NCI-H1105 (cell line): Measurements from ENCODE around the gene CHRNA4.
"Not testable (repeated sequence)": the region's sequence is repeated elsewhere in the genome, so short reads cannot be mapped to it uniquely, and the experiment has no call there.

Experiments
- DNase-seq: peaks from one replicate; lab custom pipeline; 2025; lab: John Stamatoyannopoulos, UW

Gene CHRNA4

DNA sequence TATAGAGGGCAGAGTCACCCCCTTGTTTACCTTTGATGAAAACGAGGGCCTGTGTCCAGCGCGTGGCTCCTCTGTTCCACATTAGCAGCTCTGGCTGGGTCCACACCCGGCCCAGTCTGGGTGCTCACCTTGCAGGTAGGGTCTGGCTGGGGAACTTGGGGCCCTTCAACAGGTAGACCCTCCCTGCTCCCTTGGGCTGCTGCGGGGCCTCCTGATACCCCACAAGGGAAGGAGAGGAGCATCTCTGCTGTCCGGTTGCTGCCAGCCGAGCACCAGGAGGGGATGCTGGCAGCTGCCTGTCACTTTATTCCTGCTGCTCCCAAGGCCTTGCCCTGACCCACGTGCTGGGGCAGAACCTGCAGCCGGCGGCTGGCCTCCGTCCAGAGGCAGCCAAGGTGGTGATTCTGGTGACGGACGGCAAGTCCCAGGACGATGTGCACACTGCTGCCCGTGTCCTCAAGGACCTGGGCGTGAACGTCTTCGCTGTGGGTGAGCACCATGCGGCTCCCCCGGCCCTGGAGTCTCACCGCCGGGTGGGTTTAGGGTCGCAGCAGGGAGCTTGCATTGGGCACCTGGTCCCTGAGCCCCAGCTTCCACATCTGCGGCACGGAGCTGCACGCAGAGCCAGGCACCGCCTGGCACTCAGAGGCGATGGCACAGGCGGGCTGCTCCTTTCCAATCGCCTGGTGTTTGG, 52.8 kb downstream of the CHRNA4 start:
- no peak for DNase-seq

DNA sequence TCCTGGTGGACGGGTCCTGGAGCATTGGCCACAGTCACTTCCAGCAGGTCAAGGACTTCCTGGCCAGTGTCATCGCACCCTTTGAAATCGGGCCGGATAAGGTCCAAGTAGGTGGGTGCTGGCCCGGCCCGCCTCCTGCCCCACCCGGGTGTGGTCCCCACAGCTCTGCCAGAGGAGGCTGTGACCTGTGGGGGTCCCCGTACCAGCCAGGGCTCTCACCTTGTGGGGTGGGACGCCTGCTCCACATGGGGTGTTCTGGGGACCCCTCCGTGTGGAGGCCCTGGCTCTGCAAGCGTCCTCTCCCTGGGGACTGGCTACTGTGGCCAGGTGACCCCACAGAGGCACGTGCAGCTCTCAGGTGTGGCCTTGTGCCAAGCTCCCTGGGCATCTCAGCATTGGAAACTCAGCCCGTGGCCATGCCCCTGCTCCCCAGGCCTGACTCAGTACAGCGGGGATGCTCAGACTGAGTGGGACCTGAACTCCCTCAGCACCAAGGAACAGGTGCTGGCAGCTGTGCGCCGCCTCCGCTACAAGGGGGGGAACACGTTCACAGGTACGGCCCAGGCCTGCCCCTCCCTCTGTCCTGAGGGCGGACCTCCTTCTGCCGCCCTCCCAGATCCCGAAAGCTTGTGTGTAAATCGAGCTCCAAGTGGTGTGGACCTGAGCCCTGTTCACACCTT, 53.5 kb downstream of the CHRNA4 start:
- DNase-seq = no peak

DNA sequence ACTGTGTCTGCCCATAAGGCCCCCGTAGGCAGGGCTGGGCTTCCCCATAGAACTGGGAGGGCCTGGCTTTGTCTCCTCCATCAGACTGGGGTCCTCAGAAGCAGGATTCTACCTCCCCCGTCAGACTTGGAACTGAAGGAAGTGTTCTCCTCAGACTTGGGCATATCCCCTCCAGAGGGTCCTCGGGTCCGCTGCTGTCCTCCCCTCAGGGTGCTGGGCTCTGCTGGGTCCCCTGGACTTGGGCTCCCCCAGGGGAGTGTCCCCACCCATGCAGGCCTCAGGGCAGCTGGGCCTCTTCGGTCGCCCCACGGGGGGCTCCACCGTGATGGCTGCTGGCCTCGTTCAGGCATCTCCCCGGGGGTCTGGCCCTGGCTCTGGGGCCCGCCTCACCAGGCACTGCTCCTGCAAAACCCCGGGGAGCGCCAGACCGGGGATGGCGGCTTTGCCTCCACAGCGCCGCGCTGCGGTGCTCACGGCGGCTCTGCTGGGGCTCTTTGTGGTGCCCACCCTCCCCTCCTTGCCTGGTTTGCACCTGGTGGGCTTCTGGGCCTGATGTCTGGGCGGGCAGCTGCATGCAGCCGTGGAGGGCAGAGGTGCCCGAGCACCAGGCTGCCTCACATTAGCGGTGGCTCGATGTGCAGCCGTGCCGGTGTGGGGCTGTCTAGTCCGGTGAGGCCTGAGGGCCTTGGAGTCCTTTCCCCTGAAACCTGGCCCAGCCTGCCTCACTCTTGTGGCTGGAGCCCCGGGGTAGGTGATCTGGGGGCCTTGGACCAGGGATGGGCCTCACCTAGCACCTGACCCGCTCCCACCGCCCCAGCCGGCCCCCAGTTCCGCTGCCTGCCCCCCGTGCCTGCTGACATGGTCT, 54.2 kb downstream of the CHRNA4 start:
- DNase-seq = no peak

DNA sequence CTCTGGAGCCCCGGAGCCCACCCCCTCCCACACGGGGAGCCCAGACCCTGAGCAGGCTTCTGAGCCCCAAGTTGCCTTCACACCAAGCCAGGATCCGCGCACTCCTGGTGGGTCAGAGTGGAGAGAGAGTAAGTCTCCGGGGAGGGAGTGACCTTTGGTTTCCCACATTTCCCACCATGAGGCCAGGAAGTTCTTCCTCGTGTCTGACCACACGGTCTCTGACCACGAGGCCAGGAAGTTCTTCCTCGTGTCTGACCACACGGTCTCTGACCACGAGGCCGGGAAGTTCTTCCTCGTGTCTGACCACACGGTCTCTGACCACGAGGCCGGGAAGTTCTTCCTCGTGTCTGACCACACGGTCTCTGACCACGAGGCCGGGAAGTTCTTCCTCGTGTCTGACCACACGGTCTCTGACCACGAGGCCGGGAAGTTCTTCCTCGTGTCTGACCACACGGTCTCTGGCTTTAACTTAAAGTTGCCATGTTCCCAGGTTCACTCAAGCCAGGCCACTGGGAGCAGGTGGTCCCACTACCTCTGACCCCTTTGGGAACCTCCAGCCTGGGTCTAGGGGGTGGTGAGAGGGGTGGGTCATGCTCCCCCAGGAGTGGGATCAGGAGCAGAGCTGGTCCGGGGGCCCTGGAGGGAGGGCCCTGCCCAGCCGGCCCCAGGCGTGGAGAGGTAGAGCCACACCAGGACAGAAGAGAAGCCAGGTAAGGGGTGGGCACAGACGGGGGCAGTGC, 55.0 kb downstream of the CHRNA4 start:
- not testable (repeated sequence) for DNase-seq

DNA sequence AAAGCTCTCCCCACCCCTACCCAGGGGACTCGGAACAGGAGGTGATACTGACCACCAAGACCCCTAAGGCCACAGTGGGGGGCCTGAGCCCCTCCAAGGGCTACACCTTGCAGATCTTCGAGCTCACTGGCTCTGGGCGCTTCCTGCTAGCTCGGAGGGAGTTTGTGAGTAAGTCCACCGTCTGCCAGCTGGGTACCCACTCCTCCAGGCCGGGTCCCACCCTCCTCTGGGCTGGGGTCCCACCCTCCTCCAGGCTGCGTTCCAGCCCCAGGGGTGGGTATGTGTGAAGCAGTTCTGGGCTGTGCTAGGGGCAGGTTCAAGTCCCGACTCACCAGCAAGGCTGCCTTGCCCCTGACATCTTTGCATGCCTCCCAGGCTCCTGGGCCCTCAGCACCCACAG, 55.8 kb downstream of the CHRNA4 start:
- no peak for DNase-seq

DNA sequence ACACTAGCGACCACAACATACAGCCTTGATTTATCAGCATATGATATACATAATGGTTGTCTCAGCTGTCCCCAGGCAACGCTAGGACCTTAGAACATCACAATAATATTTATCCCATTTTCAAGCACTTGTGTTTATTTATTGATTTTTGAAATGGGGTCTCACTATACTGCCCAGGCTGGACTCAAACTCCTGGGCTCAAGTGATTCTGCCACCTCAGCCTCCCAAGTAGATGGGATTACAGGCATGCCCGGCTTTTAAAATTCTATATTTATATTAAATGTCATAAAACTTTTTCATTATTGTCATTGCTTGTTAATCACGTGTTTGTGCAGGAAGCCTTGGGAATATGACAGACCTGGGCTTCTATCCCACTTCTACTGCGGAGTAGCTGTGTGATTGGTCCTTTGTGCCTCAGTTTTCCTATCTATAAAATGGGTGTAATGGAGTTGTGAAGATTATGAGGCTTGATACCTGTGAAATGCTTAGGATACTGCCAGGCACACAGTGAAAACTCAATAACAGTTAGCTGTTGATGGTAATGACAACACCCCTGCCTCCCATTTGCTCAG, 58.0 kb downstream of the CHRNA4 start:
- no peak for DNase-seq

DNA sequence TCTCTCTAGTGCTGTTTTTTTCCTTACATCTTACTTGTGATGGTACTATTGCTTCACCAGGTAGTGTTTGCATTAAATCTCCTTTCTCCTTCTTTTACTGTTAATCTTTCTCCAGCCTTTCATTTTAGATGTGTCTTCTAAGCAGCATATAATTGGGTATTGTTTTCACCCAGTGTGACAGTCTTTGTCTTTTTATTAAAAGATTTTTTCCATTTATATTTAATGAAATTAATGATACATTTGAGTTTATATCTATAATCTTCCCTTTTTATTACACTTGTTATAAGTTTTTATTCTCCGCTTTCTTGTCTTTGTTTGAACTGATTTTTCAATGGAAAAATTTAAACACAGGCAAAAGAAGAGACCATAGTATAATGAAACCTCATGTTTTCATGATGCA, 59.5 kb downstream of the CHRNA4 start:
- DNase-seq = no peak

DNA sequence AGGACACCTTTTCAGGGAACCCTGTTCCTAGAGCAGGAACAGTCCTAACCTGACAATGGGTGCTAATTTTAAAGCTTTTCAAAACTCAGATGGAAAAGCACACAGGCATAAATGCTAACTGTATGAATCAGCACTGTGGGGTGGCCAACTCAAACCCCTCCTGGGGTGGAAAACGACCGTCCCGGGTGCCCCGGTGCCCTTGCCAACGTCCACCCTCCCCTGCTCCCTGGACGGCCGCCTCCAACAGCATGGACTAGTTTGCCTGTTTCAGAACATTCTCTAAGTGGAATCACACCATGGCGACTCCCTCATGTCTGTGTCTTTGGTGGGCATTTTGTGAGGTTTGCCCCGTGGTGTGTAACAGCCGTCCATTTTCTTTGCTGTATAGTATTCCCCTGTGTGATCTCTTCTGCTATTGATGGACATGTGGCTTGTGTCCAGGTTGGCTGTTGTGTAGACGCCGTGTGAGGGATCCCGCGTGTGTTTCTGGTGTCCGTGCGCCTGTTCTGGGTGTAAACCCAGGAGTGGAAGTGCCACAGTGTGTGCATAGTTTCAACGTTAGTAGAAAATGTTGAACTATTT, 62.3 kb downstream of the CHRNA4 start:
- no peak for DNase-seq

DNA sequence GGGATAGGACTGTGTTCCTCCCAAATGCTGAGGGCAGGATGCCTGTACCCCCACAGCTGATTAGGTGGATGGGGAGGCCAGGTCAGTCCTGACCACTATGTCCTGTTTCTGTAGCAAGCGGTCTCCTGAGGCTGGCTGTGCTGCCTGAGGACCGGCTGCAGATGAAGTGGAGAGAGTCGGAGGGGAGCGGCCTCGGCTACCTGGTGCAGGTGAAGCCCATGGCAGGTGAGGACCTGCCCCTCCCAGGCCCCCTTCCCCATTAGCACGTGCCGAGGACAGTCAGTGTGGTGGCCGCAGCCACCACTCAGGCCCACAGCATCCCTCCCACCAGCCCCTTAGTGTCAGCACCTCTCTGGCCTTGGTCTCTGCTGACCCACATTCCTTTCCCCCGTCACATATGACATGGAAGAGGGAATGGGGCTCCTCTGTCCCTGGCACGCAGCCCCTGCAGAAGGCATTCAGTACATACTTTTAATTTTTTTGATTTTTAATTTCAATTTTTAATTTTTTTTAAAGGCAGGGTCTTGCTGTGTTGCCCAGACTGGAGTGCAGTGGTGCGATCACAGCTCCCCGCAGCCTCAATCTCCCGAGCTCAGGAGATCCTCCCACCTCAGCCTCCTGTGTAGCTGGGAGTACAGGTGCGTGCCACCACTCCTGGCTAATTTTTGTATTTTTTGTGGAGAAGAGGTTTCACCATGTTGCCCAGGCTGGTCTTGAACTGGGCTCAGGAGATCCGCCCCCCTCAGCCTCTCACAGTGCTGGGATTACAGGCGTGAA, 63.2 kb downstream of the CHRNA4 start:
- DNase-seq = no peak

DNA sequence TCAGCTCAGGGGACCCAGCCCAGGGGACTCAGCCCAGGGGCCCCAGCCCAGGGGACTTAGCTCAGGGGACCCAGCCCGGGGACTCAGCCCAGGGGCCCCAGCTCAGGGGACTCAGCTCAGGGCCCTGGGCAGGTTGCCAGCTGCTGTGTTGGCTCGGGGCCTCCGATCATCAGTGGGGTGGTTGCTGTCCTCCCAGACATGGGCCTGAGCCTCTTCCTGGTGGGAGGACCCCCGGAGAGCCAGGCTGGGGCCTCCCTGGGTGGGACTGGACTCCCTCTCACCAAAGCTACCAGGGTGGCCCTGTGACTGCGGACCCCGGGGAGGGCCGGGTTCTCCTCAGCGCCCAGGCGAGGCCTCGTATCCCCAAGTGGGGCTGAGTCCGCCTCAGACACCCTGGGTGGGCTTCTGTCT, 63.8 kb downstream of the CHRNA4 start:
- DNase-seq = no peak

DNA sequence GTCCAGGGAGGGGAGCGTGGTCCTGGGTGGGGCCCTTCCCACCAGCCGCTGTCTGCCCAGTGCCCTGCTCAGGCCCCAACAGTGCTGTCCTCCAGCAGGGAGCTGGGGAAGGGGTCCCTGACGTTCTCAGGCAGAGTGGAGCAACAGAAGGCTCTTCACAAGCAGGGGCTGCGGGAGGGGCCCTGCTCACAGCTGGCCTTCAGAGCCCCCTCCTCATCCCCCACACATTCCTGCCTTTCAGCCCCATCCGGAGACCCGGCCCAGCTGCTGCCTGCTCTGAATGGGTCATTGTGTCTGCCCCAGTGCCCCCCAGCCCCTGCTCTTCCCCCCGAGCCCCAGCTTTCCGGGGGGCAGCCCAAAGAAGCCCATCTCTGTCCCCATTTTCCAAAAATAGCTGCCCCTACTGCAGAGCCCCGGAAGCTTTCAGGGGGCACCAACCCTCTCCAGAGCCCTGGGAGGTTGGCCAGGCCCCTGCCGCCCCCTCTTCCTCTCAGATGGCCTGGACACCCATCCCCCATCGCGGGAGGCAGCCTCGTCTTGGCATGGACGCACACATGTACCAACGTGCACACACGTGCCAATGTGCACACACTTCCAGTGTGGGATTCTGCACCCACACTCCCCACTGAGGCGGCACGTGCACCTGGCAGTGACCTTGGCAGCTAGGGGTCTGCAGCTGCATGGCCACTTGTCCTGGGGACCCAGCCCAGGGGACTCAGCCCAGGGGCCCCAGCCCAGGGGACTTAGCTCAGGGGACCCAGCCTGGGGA, 64.4 kb downstream of the CHRNA4 start:
- DNase-seq = no peak

DNA sequence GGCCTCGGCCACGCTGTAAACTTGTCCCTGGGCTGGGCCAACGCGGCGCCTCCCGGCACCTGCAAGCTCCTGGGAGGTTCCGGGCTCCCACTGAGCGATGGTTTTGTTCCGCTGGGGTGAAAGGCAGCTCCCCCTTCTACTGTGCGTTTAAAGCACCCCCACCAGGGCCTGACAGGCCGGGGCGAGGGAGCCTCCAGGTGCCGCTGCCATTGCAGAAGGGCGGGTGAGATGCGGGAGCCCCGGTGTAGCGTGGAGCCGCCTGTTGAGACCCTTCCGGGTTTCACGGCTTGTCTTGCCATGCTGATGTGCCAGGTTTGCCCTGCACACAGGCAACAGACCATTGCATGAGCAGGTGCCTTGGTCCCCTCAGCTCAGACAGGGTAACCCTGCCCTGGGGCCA, 65.3 kb downstream of the CHRNA4 start:
- no peak for DNase-seq

DNA sequence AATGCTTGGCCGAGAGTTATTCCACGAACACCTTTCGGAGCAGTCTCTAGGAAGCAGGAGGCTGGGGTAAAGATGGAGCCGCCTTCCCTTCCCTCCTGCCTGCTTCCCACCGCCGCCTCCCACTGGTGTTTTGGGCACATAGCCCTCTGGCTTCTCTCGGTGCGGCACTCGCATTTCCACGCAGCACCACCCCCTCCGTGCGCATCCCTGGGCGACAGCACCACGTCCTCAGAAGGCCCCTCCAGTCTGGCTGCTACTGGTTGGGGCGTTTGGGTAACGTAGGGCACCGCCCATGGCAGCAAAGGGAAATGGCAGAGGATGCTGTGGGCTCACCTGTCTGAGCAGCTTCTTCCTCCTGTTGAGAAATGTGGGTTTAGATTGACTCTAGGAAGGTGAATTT, 65.7 kb downstream of the CHRNA4 start:
- DNase-seq = no peak

DNA sequence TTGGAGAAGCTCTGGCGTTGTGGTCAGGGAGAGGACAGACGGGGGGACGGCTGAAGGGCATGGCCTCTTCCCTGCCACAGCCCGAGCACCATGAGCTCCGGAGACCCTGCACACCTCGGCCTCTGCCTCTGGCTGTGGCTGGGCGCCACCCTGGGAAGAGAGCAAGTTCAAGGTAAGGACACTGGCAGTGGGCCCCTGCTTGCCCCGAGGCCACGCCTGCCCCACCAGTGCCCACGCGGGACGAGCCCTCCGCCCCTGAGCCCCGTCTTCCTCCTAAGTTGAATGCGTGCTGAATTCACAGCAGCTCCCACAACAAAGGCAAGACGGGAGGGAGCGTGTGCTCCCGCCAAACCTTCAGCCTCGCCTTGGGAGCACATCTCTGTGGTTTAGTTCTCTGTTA, 66.1 kb downstream of the CHRNA4 start:
- no peak for DNase-seq

DNA sequence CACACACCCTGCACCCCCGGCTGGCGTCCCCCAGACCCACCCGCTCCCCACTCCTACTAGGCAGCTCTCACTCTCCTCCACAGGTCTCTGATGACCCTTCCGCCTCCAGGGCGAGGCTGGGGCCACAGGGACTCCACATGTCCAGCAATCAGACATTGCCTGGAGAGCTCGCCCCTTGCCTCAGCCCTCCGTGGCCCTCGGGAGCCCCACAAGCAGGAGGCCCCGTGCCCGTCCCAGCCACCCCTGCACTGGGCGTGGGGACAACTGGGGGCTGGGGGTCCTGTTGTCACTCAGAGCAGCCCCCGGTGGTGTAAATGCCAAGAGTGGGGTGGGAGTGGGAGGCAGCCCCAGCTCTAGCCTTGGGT, 66.6 kb downstream of the CHRNA4 start:
- DNase-seq = no peak

DNA sequence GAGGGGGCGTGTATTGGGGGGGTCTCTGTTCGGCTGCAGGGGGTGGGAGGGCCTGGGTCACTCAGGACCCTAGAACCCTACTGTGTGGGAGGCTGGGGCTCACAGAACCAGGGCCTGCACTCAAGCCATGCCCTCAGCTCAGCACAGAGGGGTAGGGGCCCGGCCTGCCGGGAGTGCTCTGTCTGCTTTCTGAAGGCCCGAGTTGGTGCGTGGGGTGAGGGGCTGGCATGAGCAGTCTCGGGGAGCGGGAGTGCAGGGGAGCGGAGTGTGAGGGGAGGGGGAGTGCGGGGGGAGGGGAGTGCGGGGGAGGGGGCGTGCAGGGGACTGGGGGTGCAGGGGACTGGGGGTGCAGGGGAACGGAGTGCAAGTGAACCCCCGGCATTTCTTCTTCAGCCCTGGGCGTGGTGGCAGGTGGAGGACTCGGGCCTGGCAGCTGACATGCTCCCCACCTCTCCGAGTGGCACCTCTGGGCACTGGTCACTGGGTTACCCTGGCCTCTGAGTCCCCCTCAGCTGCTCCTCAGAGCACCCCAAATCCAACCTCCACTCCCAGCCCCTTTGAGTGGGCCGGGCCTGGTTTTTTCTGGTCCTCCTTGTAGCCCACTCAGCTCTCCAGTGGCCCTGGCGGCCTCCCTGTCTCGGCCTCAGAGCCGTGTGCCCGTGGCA, 67.1 kb downstream of the CHRNA4 start:
- DNase-seq = no peak

DNA sequence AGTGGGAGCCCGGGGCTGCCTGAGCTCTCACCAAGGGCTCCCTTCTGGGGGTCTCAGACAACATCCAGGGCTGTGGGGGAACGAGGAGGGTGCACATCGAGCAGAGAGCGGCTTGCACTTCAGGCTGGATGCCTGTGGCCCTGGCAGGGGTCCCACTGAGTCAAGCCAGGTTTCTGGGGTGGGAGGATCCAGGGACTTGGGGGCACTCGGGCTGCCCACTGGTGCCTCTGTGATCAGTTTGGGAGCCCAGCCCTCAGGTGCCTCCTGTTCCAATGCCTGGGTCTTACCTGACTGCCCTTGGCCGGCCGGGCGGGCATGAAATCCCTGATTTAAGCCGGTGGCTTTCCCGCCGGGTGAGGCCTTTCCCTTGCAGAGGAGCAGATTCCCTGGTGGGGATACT, 67.7 kb downstream of the CHRNA4 start:
- no peak for DNase-seq
